ENCODE results near the gene GAPVD1.

GRCh38 chr9:125227761-125228160, 33.9 kb upstream of the GAPVD1 start:
- no peak for TF ChIP-seq FOXM1 (IDR thresholded peaks at IDR 0.05; ENCODE audit: borderline replicate concordance)
- no peak for TF ChIP-seq FOXK2 (IDR thresholded peaks at IDR 0.05)
- TF ChIP-seq ARNT (IDR thresholded peaks at IDR 0.05), result no peak
- TF ChIP-seq TARDBP (IDR thresholded peaks at IDR 0.05), result no peak
- no peak for TF ChIP-seq NFRKB (IDR thresholded peaks at IDR 0.05)
- TF ChIP-seq BHLHE40 (IDR thresholded peaks at IDR 0.05; ENCODE audit: borderline replicate concordance), result no peak
- TF ChIP-seq HDGF (IDR thresholded peaks at IDR 0.05; ENCODE audit: borderline replicate concordance), result no peak
- no peak for TF ChIP-seq L3MBTL2 (conservative IDR thresholded peaks at IDR 0.05)
- TF ChIP-seq SP1 (IDR thresholded peaks at IDR 0.05), result no peak
- no peak for TF ChIP-seq LEF1 (IDR thresholded peaks at IDR 0.05; ENCODE audit: borderline replicate concordance)
- no peak for TF ChIP-seq ELF4 (IDR thresholded peaks at IDR 0.05)
- no peak for TF ChIP-seq CTBP1 (IDR thresholded peaks at IDR 0.05; ENCODE audit: borderline replicate concordance)
- TF ChIP-seq SUZ12 (IDR thresholded peaks at IDR 0.05), result no peak
- TF ChIP-seq, protein P1, sequence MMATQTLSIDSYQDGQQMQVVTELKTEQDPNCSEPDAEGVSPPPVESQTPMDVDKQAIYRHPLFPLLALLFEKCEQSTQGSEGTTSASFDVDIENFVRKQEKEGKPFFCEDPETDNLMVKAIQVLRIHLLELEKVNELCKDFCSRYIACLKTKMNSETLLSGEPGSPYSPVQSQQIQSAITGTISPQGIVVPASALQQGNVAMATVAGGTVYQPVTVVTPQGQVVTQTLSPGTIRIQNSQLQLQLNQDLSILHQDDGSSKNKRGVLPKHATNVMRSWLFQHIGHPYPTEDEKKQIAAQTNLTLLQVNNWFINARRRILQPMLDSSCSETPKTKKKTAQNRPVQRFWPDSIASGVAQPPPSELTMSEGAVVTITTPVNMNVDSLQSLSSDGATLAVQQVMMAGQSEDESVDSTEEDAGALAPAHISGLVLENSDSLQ (IDR thresholded peaks at IDR 0.05), result no peak

Data from HEK293T (cell line).